ENCODE data around the gene SORBS1.

GRCh38 chr10:95435548-95436279 is 125.5 kb downstream of the SORBS1 start:
- no peak for TF ChIP-seq GABPA (IDR thresholded peaks at IDR 0.05; ENCODE audit: low read depth)
- TF ChIP-seq, protein P1, sequence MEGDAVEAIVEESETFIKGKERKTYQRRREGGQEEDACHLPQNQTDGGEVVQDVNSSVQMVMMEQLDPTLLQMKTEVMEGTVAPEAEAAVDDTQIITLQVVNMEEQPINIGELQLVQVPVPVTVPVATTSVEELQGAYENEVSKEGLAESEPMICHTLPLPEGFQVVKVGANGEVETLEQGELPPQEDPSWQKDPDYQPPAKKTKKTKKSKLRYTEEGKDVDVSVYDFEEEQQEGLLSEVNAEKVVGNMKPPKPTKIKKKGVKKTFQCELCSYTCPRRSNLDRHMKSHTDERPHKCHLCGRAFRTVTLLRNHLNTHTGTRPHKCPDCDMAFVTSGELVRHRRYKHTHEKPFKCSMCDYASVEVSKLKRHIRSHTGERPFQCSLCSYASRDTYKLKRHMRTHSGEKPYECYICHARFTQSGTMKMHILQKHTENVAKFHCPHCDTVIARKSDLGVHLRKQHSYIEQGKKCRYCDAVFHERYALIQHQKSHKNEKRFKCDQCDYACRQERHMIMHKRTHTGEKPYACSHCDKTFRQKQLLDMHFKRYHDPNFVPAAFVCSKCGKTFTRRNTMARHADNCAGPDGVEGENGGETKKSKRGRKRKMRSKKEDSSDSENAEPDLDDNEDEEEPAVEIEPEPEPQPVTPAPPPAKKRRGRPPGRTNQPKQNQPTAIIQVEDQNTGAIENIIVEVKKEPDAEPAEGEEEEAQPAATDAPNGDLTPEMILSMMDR (IDR thresholded peaks at IDR 0.05; ENCODE audit: insufficient read depth, low read length): no peak
- TF ChIP-seq POLR2AphosphoS5 (IDR thresholded peaks at IDR 0.05; ENCODE audit: low read depth): no peak
- no peak for TF ChIP-seq REST (IDR thresholded peaks at IDR 0.05; ENCODE audit: insufficient replicate concordance, low read depth)
